Immature natural killer cell (primary cell): ENCODE results near the gene PFKFB3. TPM values are rescaled to one million over a fixed set of nuclear protein-coding genes. Genes with fewer than 3 reads are reported as not detected.

Experiments
- DNase-seq, 3 donors: peaks; one replicate each; pipeline ENCODE4 v3.0.0; 2022; ENCODE audit warnings: mixed read lengths in 1 of 3
- H3K27ac Mint-ChIP-seq, 6 donors: one replicate each; pipeline ENCODE4 v1.8.0; 2020; ENCODE audit warnings: mixed read lengths in 6 of 6, mild to moderate bottlenecking in 5 of 6, inconsistent platforms in 4 of 6, moderate library complexity in 3 of 6
- H3K27me3 Mint-ChIP-seq, 3 donors: one replicate each; pipeline ENCODE4 v1.8.0; 2020 to 2021; ENCODE audit warnings: low read depth in 3 of 3, mild to moderate bottlenecking in 3 of 3, mixed read lengths in 3 of 3, moderate library complexity in 3 of 3, inconsistent platforms in 1 of 3
- H3K36me3 Mint-ChIP-seq, 3 donors: one replicate each; pipeline ENCODE4 v1.8.0; 2020; ENCODE audit warnings: mixed read lengths in 3 of 3, inconsistent platforms in 2 of 3, mild to moderate bottlenecking in 2 of 3
- H3K4me1 Mint-ChIP-seq, 2 donors: one replicate each; pipeline ENCODE4 v1.8.0; 2020; ENCODE audit warnings: inconsistent platforms in 2 of 2, mild to moderate bottlenecking in 2 of 2, mixed read lengths in 2 of 2, moderate library complexity in 1 of 2
- H3K4me3 Mint-ChIP-seq, 5 donors: one replicate each; pipeline ENCODE4 v1.8.0; 2020; ENCODE audit warnings: mild to moderate bottlenecking in 5 of 5, mixed read lengths in 5 of 5, inconsistent platforms in 3 of 5, moderate library complexity in 3 of 5
- H3K9me3 Mint-ChIP-seq, 6 donors: one replicate each; pipeline ENCODE4 v1.8.0; 2020; ENCODE audit warnings: mild to moderate bottlenecking in 6 of 6, mixed read lengths in 6 of 6, inconsistent platforms in 4 of 6, moderate library complexity in 3 of 6
- polyA plus RNA-seq, 3 donors: library from polyadenylated mRNA; unstranded; fragments of 300-500 nt; fragmentation: Illumina TruSeq; gene quantifications; one replicate each; pipeline ENCODE4 v1.2.3, GENCODE V29; 2021

Gene PFKFB3
- polyA plus RNA-seq, 3 donors from 2014 or later, result 3.2 to 8.0 (median 3.9) TPM

- peaks cover 4 to 21% (median 15%) of the 10 kb centered on the region in 3 donors for H3K36me3 Mint-ChIP-seq
- peaks cover 0 to 5% of the 10 kb centered on the region in 2 donors for H3K4me1 Mint-ChIP-seq
- no peaks in the 10 kb centered on the region for H3K27me3 Mint-ChIP-seq
Measured at GRCh38 chr10:6213257-6213905, 10.6 kb downstream of the PFKFB3 start.

GRCh38 chr10:6213908-6214307, 11.2 kb downstream of the PFKFB3 start:
- peaks cover 0 to 5% of the 10 kb centered on the region in 2 donors for H3K4me1 Mint-ChIP-seq
- no peak overlapping the region for H3K4me3 Mint-ChIP-seq
- H3K36me3 Mint-ChIP-seq, result peaks cover 4 to 24% (median 15%) of the 10 kb centered on the region in 3 donors
- no peaks in the 10 kb centered on the region for H3K9me3 Mint-ChIP-seq
- H3K27me3 Mint-ChIP-seq, result no peaks in the 10 kb centered on the region
- no peak for DNase-seq
- peak overlapping the region in 1 of 6 donors; percentile 74 for H3K27ac Mint-ChIP-seq

More at GRCh38 chr10:6213257-6213905, 10.6 kb downstream of the PFKFB3 start:
- H3K27ac Mint-ChIP-seq, result peak overlapping the region in 1 of 6 donors; percentile 74
- no peak for DNase-seq
- no peaks in the 10 kb centered on the region for H3K9me3 Mint-ChIP-seq
- no peak overlapping the region for H3K4me3 Mint-ChIP-seq

- peaks cover 4 to 30% (median 15%) of the 10 kb centered on the region in 3 donors for H3K36me3 Mint-ChIP-seq
- no peak overlapping the region for H3K27ac Mint-ChIP-seq
- no peaks in the 10 kb centered on the region for H3K27me3 Mint-ChIP-seq
- no peak for DNase-seq
- H3K4me1 Mint-ChIP-seq, result peaks cover 0 to 5% of the 10 kb centered on the region in 2 donors
- H3K4me3 Mint-ChIP-seq, result no peak overlapping the region
- no peaks in the 10 kb centered on the region for H3K9me3 Mint-ChIP-seq
Measured at GRCh38 chr10:6214612-6215011, 11.9 kb downstream of the PFKFB3 start.

GRCh38 chr10:6215241-6215640, 12.5 kb downstream of the PFKFB3 start:
- no peaks in the 10 kb centered on the region for H3K9me3 Mint-ChIP-seq
- H3K27ac Mint-ChIP-seq, result no peak overlapping the region
- H3K27me3 Mint-ChIP-seq, result no peaks in the 10 kb centered on the region
- H3K4me3 Mint-ChIP-seq, result no peak overlapping the region
- H3K36me3 Mint-ChIP-seq, result peaks cover 4 to 35% (median 15%) of the 10 kb centered on the region in 3 donors
- no peak for DNase-seq
- H3K4me1 Mint-ChIP-seq, result peaks cover 0 to 5% of the 10 kb centered on the region in 2 donors

- H3K9me3 Mint-ChIP-seq, result no peaks in the 10 kb centered on the region
- no peak for DNase-seq
- no peak overlapping the region for H3K27ac Mint-ChIP-seq
- H3K4me3 Mint-ChIP-seq, result no peak overlapping the region
- peaks cover 0 to 4% of the 10 kb centered on the region in 2 donors for H3K4me1 Mint-ChIP-seq
- no peaks in the 10 kb centered on the region for H3K27me3 Mint-ChIP-seq
- H3K36me3 Mint-ChIP-seq, result peaks cover 10 to 41% (median 17%) of the 10 kb centered on the region in 3 donors
Measured at GRCh38 chr10:6215683-6216484, 13.2 kb downstream of the PFKFB3 start.

GRCh38 chr10:6216916-6217315, 14.2 kb downstream of the PFKFB3 start:
- no peak for DNase-seq
- Mint-ChIP-seq H3K36me3 (peaks cover 12 to 45% (median 19%) of the 10 kb centered on the region in 3 donors), H3K27ac (peak overlapping the region in 1 of 6 donors; percentile 30)

GRCh38 chr10:6217611-6218010, 14.9 kb downstream of the PFKFB3 start:
- Mint-ChIP-seq H3K36me3 (peaks cover 12 to 45% (median 19%) of the 10 kb centered on the region in 3 donors), H3K4me3 (no peak overlapping the region), H3K27ac (no peak overlapping the region)

More at GRCh38 chr10:6216916-6217315, 14.2 kb downstream of the PFKFB3 start:
- H3K9me3 Mint-ChIP-seq, result no peaks in the 10 kb centered on the region
- H3K4me1 Mint-ChIP-seq, result no peaks in the 10 kb centered on the region
- no peak overlapping the region for H3K4me3 Mint-ChIP-seq
- no peaks in the 10 kb centered on the region for H3K27me3 Mint-ChIP-seq

GRCh38 chr10:6218692-6219493, 16.2 kb downstream of the PFKFB3 start:
- Mint-ChIP-seq H3K36me3 (peaks cover 13 to 43% (median 17%) of the 10 kb centered on the region in 3 donors), H3K27me3 (peaks cover 0 to 1% (median 0%) of the 10 kb centered on the region in 3 donors), H3K27ac (no peak overlapping the region), H3K9me3 (no peaks in the 10 kb centered on the region), H3K4me1 (no peaks in the 10 kb centered on the region), H3K4me3 (no peak overlapping the region)
- DNase-seq, result no peak

More at GRCh38 chr10:6217611-6218010, 14.9 kb downstream of the PFKFB3 start:
- DNase-seq, result no peak
- Mint-ChIP-seq H3K27me3 (no peaks in the 10 kb centered on the region), H3K4me1 (no peaks in the 10 kb centered on the region), H3K9me3 (no peaks in the 10 kb centered on the region)

GRCh38 chr10:6219494-6219836, 16.7 kb downstream of the PFKFB3 start:
- H3K36me3 Mint-ChIP-seq, result peaks cover 14 to 46% (median 19%) of the 10 kb centered on the region in 3 donors
- no peak for DNase-seq
- peaks cover 0 to 1% (median 0%) of the 10 kb centered on the region in 3 donors for H3K27me3 Mint-ChIP-seq
- no peaks in the 10 kb centered on the region for H3K9me3 Mint-ChIP-seq
- H3K4me1 Mint-ChIP-seq, result no peaks in the 10 kb centered on the region
- H3K27ac Mint-ChIP-seq, result no peak overlapping the region
- no peak overlapping the region for H3K4me3 Mint-ChIP-seq

GRCh38 chr10:6220418-6221191, 17.9 kb downstream of the PFKFB3 start:
- Mint-ChIP-seq H3K27me3 (peaks cover 0 to 1% (median 0%) of the 10 kb centered on the region in 3 donors), H3K4me1 (no peaks in the 10 kb centered on the region), H3K4me3 (no peak overlapping the region), H3K9me3 (no peaks in the 10 kb centered on the region), H3K36me3 (peaks cover 14 to 50% (median 20%) of the 10 kb centered on the region in 3 donors), H3K27ac (peak overlapping the region in 1 of 6 donors; percentile 27)
- no peak for DNase-seq

- H3K36me3 Mint-ChIP-seq, result peaks cover 15 to 55% (median 19%) of the 10 kb centered on the region in 3 donors
- peaks cover 0 to 1% (median 0%) of the 10 kb centered on the region in 3 donors for H3K27me3 Mint-ChIP-seq
- H3K27ac Mint-ChIP-seq, result peak overlapping the region in 1 of 6 donors; percentile 27
Measured at GRCh38 chr10:6221192-6221940, 18.6 kb downstream of the PFKFB3 start.

GRCh38 chr10:6221971-6222751, 19.4 kb downstream of the PFKFB3 start:
- Mint-ChIP-seq H3K27ac (peak overlapping the region in 1 of 6 donors; percentile 45), H3K36me3 (peaks cover 9 to 51% (median 16%) of the 10 kb centered on the region in 3 donors), H3K27me3 (peaks cover 0 to 3% (median 0%) of the 10 kb centered on the region in 3 donors), H3K4me3 (no peak overlapping the region), H3K4me1 (no peaks in the 10 kb centered on the region), H3K9me3 (no peaks in the 10 kb centered on the region)
- no peak for DNase-seq

More at GRCh38 chr10:6221192-6221940, 18.6 kb downstream of the PFKFB3 start:
- DNase-seq, result no peak
- Mint-ChIP-seq H3K4me3 (no peak overlapping the region), H3K4me1 (no peaks in the 10 kb centered on the region), H3K9me3 (no peaks in the 10 kb centered on the region)
